Measurements from ENCODE around the gene ABR.

The ABR gene

GRCh38 chr17:1036171-1036844 lies 143.5 kb downstream of the ABR start:
- TF ChIP-seq, protein P1, sequence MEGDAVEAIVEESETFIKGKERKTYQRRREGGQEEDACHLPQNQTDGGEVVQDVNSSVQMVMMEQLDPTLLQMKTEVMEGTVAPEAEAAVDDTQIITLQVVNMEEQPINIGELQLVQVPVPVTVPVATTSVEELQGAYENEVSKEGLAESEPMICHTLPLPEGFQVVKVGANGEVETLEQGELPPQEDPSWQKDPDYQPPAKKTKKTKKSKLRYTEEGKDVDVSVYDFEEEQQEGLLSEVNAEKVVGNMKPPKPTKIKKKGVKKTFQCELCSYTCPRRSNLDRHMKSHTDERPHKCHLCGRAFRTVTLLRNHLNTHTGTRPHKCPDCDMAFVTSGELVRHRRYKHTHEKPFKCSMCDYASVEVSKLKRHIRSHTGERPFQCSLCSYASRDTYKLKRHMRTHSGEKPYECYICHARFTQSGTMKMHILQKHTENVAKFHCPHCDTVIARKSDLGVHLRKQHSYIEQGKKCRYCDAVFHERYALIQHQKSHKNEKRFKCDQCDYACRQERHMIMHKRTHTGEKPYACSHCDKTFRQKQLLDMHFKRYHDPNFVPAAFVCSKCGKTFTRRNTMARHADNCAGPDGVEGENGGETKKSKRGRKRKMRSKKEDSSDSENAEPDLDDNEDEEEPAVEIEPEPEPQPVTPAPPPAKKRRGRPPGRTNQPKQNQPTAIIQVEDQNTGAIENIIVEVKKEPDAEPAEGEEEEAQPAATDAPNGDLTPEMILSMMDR (conservative IDR thresholded peaks at IDR 0.05; ENCODE audit: low read length): no peak
- no peak for TF ChIP-seq EZH2phosphoT487 (IDR thresholded peaks at IDR 0.05; ENCODE audit: borderline replicate concordance)
- Histone ChIP-seq H3K9me3 (ENCODE audit: insufficient read depth, low read depth, low read length) (no peaks in the 10 kb centered on the region), H3K4me1 (ENCODE audit: insufficient read depth, low read length, poor library complexity, severe bottlenecking) (peaks cover 10% of the 10 kb centered on the region), H3K4me2 (ENCODE audit: low read depth, low read length, poor library complexity, severe bottlenecking) (no peak overlapping the region), H4K20me1 (ENCODE audit: insufficient read depth, low read length, poor library complexity, severe bottlenecking) (peaks cover 2% of the 10 kb centered on the region), H2AFZ (ENCODE audit: low read length) (no peak overlapping the region), H3F3A (ENCODE audit: low read depth) (no peaks in the 10 kb centered on the region), H3K27me3 (ENCODE audit: insufficient read depth, low read length, poor library complexity, severe bottlenecking) (no peaks in the 10 kb centered on the region), H3K4me3 (ENCODE audit: low read length, poor library complexity, severe bottlenecking) (no peak overlapping the region), H3K79me2 (ENCODE audit: insufficient read depth, low read length) (no peaks in the 10 kb centered on the region), H3K9me2 (replicated peaks; ENCODE audit: low read depth, low read length) (no peaks in the 10 kb centered on the region), H3K36me3 (ENCODE audit: insufficient read depth, low read length) (no peaks in the 10 kb centered on the region), H3K9ac (ENCODE audit: low read depth, low read length, poor library complexity, severe bottlenecking) (no peak overlapping the region)

DNA sequence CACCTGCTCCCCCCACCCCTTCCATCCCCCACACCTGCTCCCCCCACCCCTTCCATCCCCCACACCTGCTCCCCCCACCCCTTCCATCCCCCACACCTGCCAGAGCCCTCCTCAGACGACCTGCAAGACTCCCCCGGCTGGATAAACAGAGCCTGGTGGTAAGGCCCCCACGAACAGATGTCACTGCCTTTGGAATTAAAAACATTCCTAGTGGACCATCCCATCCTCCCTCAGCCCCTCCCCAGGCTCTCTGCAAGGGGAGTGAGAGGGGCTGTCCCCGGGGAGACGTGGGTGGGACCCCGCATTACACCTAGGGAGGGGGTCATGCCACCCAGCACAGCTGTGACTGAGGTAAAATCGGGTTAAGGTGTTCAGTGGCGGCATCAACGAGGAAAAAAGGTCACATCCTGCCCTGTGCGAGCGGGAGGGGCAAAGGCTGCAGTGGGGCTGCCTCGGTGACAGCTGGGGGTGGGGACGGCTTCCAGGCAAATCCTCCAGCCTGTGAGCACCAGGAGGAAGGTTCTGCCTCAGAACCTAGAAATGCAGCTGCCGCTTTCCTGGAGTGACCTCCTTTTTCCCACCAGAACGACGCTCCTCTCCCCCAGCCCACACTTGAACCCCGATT lies 144.1 kb downstream of the ABR start:
- H4K20me1 ChIP-seq (ENCODE audit: insufficient read depth, low read length, poor library complexity, severe bottlenecking): peaks cover 2% of the 10 kb centered on the region
- H2AFZ ChIP-seq (ENCODE audit: low read length): no peak overlapping the region
- H3K4me1 ChIP-seq (ENCODE audit: insufficient read depth, low read length, poor library complexity, severe bottlenecking): peaks cover 10% of the 10 kb centered on the region
- H3F3A ChIP-seq (ENCODE audit: low read depth): no peaks in the 10 kb centered on the region
- no peak overlapping the region for H3K9ac ChIP-seq (ENCODE audit: low read depth, low read length, poor library complexity, severe bottlenecking)
- no peak for TF ChIP-seq EZH2phosphoT487 (IDR thresholded peaks at IDR 0.05; ENCODE audit: borderline replicate concordance)
- TF ChIP-seq, protein P1 (conservative IDR thresholded peaks at IDR 0.05; ENCODE audit: low read length): no peak
- no peaks in the 10 kb centered on the region for H3K36me3 ChIP-seq (ENCODE audit: insufficient read depth, low read length)
- H3K4me2 ChIP-seq (ENCODE audit: low read depth, low read length, poor library complexity, severe bottlenecking): no peak overlapping the region
- H3K27me3 ChIP-seq (ENCODE audit: insufficient read depth, low read length, poor library complexity, severe bottlenecking): no peaks in the 10 kb centered on the region
- no peak overlapping the region for H3K4me3 ChIP-seq (ENCODE audit: low read length, poor library complexity, severe bottlenecking)
- H3K9me3 ChIP-seq (ENCODE audit: insufficient read depth, low read depth, low read length): no peaks in the 10 kb centered on the region
- H3K79me2 ChIP-seq (ENCODE audit: insufficient read depth, low read length): no peaks in the 10 kb centered on the region
- no peaks in the 10 kb centered on the region for H3K9me2 ChIP-seq (replicated peaks; ENCODE audit: low read depth, low read length)

DNA sequence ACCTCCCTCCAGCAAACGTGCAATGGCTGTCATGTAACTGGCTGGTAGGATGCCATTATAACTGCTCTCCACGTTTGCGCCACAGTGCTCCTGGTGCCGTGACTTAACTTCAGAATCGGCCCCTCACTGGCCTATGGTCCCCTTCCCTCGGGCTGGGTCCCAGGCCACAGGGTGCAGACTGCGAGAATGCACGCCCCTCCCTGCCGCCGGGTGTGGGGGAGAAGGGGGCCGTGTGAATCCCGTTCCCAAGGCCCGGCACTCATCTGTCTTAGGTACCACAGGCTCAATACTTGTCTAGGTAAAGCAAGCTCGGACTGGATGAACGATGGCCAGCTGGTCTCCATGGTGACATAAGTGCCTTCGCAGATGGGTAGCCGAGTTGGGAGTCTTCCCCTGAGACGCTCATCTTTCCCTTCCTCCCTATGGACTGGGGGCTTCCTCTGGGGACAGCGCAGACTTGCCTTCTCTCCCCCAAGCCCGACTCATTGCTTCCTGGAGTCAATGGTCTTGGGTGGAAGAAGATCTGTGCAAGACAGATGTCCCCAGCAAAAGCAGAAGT lies 145.1 kb downstream of the ABR start:
- no peaks in the 10 kb centered on the region for H3K27me3 ChIP-seq (ENCODE audit: insufficient read depth, low read length, poor library complexity, severe bottlenecking)
- H3K9me3 ChIP-seq (ENCODE audit: insufficient read depth, low read depth, low read length): no peaks in the 10 kb centered on the region
- peaks cover 2% of the 10 kb centered on the region for H4K20me1 ChIP-seq (ENCODE audit: insufficient read depth, low read length, poor library complexity, severe bottlenecking)
- H2AFZ ChIP-seq (ENCODE audit: low read length): no peak overlapping the region
- H3K4me3 ChIP-seq (ENCODE audit: low read length, poor library complexity, severe bottlenecking): no peak overlapping the region
- no peaks in the 10 kb centered on the region for H3K79me2 ChIP-seq (ENCODE audit: insufficient read depth, low read length)
- no peaks in the 10 kb centered on the region for H3K9me2 ChIP-seq (replicated peaks; ENCODE audit: low read depth, low read length)
- no peaks in the 10 kb centered on the region for H3F3A ChIP-seq (ENCODE audit: low read depth)
- no peak overlapping the region for H3K4me2 ChIP-seq (ENCODE audit: low read depth, low read length, poor library complexity, severe bottlenecking)
- TF ChIP-seq EZH2phosphoT487 (IDR thresholded peaks at IDR 0.05; ENCODE audit: borderline replicate concordance): no peak
- TF ChIP-seq, protein P1 (conservative IDR thresholded peaks at IDR 0.05; ENCODE audit: low read length): no peak
- peaks cover 6% of the 10 kb centered on the region for H3K4me1 ChIP-seq (ENCODE audit: insufficient read depth, low read length, poor library complexity, severe bottlenecking)
- H3K9ac ChIP-seq (ENCODE audit: low read depth, low read length, poor library complexity, severe bottlenecking): no peak overlapping the region
- H3K36me3 ChIP-seq (ENCODE audit: insufficient read depth, low read length): no peaks in the 10 kb centered on the region

Data from Loucy (cell line).